Kidney epithelial cell (primary cell): ENCODE data around the gene SYNDIG1. TPM values are rescaled to one million over a fixed set of nuclear protein-coding genes. Genes with fewer than 3 reads are reported as not detected.

Source experiments
- DNase-seq: peaks from one replicate; pipeline ENCODE4 v3.0.0-alpha.2; 2010; ENCODE audit warnings: low read depth
- H3K27me3 ChIP-seq: 2 replicates; pipeline ENCODE4 v1.6.0; 2011; ENCODE audit warnings: low read length; ENCODE audit not compliant: control insufficient read depth, insufficient read depth
- H3K36me3 ChIP-seq: 2 replicates; pipeline ENCODE4 v1.5.1; 2011; ENCODE audit warnings: low read length; ENCODE audit not compliant: control insufficient read depth, insufficient read depth
- H3K4me3 ChIP-seq: 2 replicates; pipeline ENCODE4 v1.5.1; 2011; ENCODE audit warnings: low read depth, mild to moderate bottlenecking, control low read depth, low read length
- total RNA-seq: library from RNA; depleted of rRNA; stranded (reverse); fragments of >200 nt; gene quantifications from 2 replicates; pipeline ENCODE4 v1.2.3, GENCODE V29; 2015
- TF ChIP-seq, protein P1 (sequence below): IDR thresholded peaks from 2 replicates; pipeline ENCODE4 v1.5.1; 2011; ENCODE audit warnings: mild to moderate bottlenecking, moderate library complexity, low read length, control low read depth, inconsistent platforms; ENCODE audit not compliant: insufficient read depth, poor library complexity, severe bottlenecking

SYNDIG1 gene
- total RNA-seq, 1 donor from 2014 or later: 0.67 TPM

DNA sequence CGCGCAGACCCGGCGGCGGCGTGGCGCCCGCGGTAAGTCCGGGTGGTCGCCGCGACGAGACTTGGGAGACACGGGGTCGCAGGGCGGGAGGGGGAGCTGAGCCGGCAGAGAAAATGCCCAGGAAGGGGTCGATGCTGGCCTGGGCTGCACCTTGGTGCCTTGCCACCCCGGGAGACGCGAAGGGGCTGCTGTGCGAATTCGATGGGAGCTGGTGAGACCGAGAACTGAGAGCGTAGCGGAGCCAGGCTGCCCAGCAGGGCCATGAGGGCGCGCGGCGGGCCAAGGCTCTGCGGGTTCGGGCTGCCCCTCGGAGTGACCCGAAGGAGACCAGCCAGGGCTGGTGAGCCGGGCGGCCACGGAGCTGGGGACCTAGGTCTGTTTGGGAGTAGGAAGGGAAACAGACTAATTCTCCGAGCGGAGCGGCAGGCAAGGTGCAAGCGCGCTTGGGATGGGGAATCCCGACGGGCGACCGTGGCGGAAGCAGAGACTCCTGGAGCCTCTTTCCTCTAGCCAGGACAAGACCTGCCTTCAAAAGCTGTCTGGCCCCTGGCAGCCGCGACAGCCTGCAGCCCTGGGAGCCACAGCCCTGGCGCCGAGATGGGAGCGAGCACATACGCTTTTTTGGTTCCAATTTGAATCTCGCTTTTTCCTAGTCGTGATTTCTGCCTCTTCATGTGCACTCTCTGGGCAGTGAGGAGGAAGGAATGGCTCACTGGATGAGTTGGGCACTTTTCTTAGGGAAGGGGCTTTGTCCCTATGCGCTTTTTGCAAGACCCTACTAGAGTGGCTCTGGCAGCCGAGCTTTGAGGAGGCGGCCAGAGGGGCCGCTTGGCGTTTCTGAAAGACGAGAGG is 691 bp downstream of the SYNDIG1 start:
- TF ChIP-seq, protein P1, sequence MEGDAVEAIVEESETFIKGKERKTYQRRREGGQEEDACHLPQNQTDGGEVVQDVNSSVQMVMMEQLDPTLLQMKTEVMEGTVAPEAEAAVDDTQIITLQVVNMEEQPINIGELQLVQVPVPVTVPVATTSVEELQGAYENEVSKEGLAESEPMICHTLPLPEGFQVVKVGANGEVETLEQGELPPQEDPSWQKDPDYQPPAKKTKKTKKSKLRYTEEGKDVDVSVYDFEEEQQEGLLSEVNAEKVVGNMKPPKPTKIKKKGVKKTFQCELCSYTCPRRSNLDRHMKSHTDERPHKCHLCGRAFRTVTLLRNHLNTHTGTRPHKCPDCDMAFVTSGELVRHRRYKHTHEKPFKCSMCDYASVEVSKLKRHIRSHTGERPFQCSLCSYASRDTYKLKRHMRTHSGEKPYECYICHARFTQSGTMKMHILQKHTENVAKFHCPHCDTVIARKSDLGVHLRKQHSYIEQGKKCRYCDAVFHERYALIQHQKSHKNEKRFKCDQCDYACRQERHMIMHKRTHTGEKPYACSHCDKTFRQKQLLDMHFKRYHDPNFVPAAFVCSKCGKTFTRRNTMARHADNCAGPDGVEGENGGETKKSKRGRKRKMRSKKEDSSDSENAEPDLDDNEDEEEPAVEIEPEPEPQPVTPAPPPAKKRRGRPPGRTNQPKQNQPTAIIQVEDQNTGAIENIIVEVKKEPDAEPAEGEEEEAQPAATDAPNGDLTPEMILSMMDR: no peak
- no peak for DNase-seq
- peaks cover 42% of the 10 kb centered on the region for H3K27me3 ChIP-seq
- H3K4me3 ChIP-seq: peak overlapping the region; percentile 38
- H3K36me3 ChIP-seq: no peaks in the 10 kb centered on the region

DNA sequence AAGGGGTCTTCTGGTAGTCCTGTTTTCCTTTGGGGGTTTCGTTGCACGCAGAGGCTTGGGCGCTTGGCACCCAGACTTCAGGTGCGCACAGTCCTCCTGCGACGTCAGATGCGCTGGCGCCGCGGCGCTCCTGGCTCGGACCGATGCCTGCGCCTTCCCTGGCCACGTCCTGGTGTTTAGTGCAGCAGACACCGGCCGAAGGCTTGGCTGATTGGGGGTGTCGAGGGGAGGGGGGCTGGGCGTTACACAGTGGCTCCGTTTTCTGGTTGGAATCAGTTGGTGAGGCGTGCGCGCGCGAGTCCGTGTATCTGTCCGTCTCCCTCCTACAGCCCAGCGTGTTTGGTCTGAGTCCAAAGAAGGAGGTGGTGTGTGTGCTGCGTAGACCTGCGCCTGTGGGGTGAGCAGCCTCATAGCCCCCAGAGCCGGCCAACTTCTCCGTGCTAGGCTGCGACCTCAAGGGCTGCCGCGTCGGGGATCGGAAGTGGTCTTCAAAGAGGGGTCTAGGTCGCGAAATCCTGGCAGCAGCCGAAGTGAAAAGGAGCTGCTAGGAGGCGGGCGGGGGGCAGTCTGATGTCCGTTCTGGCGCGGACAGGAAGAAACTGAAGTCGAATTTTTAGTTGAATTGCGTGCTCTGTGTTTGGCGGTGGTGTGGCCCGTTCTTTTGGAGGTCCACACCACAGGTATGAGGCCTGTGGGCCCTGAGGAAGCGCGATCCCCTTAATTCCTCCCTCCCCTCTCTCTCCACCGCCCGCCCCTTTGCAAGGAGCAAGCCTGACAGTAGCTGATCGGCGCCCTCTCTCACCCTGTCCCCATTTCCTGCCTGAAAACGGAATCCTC is 1.5 kb downstream of the SYNDIG1 start:
- Histone ChIP-seq H3K4me3 (peak overlapping the region; percentile 38), H3K27me3 (peaks cover 40% of the 10 kb centered on the region), H3K36me3 (no peaks in the 10 kb centered on the region)
- DNase-seq: no peak
- TF ChIP-seq, protein P1: no peak

DNA sequence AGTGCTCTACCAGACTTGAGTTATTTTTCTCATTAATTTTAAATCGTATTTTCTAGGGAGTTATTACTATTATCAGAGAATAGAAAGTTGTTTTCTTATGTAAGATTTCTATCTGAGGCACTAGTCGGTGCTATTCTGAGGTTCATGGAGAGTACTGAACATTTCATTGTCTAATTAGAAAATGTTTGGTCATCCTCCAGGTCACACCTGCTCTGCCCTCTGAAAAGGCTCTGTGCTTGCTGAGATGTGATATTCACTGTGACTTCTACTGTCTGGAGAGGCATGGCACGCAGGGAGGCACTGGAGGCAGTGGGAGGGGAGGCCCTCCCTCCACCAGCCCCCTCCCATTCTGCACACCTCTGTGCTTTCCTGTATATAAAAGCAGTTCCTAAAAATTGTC is 3.0 kb downstream of the SYNDIG1 start:
- no peaks in the 10 kb centered on the region for H3K36me3 ChIP-seq
- TF ChIP-seq, protein P1: no peak
- no peak overlapping the region for H3K4me3 ChIP-seq
- no peak for DNase-seq
- H3K27me3 ChIP-seq: peaks cover 36% of the 10 kb centered on the region

DNA sequence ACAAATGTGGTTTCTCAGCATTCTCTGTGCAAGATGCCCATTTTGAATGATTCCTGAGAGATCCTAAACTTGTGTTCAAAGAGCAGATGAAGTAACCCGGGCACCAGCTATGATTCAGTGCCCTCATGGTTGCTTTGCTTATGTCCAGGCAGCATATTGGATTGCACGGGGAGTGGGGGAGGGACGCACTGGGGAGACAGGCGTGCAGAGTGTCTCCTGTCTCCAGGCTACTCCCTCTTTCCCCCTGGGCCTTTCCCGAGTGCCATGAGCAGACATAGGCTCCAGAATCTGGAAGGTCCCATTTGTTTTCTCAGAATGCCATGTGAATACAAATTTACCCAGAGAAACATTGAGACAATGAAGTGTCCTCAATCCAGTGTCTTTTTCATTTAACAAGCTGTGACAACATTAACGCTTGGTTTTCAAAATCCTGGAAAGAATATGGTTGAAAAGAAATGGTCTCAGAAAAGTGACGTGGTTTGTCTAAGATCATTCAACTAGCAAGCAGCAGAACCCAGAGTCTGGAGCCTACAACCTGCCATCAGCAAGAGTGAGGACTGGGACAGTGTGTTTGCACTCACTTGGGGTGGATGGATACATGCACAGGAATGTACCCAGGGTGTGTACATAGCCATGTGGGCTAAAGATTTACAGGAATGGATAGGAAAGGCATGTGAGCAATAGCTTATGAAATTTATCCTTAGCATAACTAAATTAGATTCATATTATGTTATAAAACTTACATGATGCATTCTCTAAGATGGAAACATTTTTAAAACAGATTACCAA is 4.2 kb downstream of the SYNDIG1 start:
- Histone ChIP-seq H3K27me3 (peaks cover 27% of the 10 kb centered on the region), H3K36me3 (no peaks in the 10 kb centered on the region), H3K4me3 (no peak overlapping the region)
- TF ChIP-seq, protein P1: no peak
- DNase-seq: no peak

DNA sequence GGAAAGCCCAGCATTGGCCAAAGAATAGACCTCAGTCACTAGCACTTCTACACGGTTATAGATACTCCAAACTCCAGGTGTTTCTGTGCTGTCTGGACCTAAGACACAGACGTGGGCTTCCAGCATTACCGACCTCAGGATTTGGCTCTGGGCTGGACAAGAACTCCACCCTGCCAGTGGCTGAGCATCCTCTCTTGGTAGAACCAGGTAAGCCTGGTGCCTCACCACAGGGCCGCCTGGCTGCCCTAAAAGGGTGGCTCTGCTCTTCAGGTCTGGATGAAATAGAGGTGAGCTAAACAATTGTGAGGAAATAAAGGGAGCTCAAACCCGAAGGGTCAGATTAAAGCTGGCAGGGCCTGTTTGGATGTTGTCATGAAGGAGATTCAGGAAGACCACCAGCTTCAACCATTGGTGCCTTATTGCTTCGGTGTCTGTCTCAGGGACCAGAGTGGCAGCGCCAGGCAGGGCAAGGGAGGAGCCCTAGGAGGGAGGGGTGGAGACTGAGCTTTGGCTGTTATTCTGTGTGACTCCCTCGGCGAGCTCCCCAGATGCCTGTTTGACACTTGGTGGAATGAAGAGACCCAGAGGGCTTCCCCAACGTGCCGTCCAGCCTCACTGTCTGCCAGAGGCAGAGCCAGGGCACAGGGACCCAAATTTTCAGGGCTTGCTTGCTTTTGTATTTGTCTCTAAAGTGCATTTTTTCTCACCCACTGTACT is 8.6 kb downstream of the SYNDIG1 start:
- no peaks in the 10 kb centered on the region for H3K36me3 ChIP-seq
- DNase-seq: no peak
- H3K4me3 ChIP-seq: no peak overlapping the region
- H3K27me3 ChIP-seq: peaks cover 1% of the 10 kb centered on the region
- TF ChIP-seq, protein P1: no peak
